H7 (cell line): Measurements from ENCODE around the gene SPSB1. TPM values are rescaled to one million over a fixed set of nuclear protein-coding genes. Genes with fewer than 3 reads are reported as not detected.
"Not testable (repeated sequence)": the region's sequence is repeated elsewhere in the genome, so short reads cannot be mapped to it uniquely, and the experiment has no call there.

Experiments
- DNase-seq: peaks from one replicate; pipeline ENCODE4 v3.0.0; 2012
- H3K27me3 ChIP-seq: 2 replicates; pipeline ENCODE4 v1.6.0; 2011; ENCODE audit warnings: mild to moderate bottlenecking, low read length; ENCODE audit not compliant: control insufficient read depth, insufficient read depth
- H3K36me3 ChIP-seq: replicated peaks from 2 replicates; pipeline ENCODE4 v1.5.1; 2011; ENCODE audit warnings: low read length; ENCODE audit not compliant: control insufficient read depth, insufficient read depth
- H3K4me3 ChIP-seq: 2 replicates; pipeline ENCODE4 v1.5.1; 2011; ENCODE audit warnings: low read depth, mild to moderate bottlenecking, control low read depth, low read length, moderate library complexity; ENCODE audit not compliant: insufficient read depth
- total RNA-seq: library from RNA; depleted of rRNA; stranded (reverse); fragments of >200 nt; shearing (Covaris generic); gene quantifications from 2 replicates; pipeline ENCODE4 v1.2.3, GENCODE V29; 2014

Gene SPSB1
- total RNA-seq, 1 experiment from 2014 or later = 4.2 TPM

GRCh38 chr1:9373619-9374018 lies 80.9 kb downstream of the SPSB1 start:
- no peak for DNase-seq
- Histone ChIP-seq H3K36me3 (no peaks in the 10 kb centered on the region), H3K4me3 (no peak overlapping the region), H3K27me3 (no peaks in the 10 kb centered on the region)

GRCh38 chr1:9374748-9375341 lies 82.2 kb downstream of the SPSB1 start:
- DNase-seq = no peak
- Histone ChIP-seq H3K27me3 (no peaks in the 10 kb centered on the region), H3K4me3 (no peak overlapping the region), H3K36me3 (no peaks in the 10 kb centered on the region)

- Histone ChIP-seq H3K27me3 (no peaks in the 10 kb centered on the region), H3K36me3 (no peaks in the 10 kb centered on the region), H3K4me3 (no peak overlapping the region)
- DNase-seq = no peak
Measured at GRCh38 chr1:9375912-9376311, 83.2 kb downstream of the SPSB1 start.

GRCh38 chr1:9376430-9376829 lies 83.7 kb downstream of the SPSB1 start:
- Histone ChIP-seq H3K4me3 (no peak overlapping the region), H3K27me3 (no peaks in the 10 kb centered on the region), H3K36me3 (no peaks in the 10 kb centered on the region)
- no peak for DNase-seq

GRCh38 chr1:9376886-9377333 lies 84.2 kb downstream of the SPSB1 start:
- H3K4me3 ChIP-seq = no peak overlapping the region
- no peaks in the 10 kb centered on the region for H3K36me3 ChIP-seq
- H3K27me3 ChIP-seq = no peaks in the 10 kb centered on the region
- DNase-seq = no peak

GRCh38 chr1:9378801-9379200 lies 86.1 kb downstream of the SPSB1 start:
- Histone ChIP-seq H3K4me3 (no peak overlapping the region), H3K27me3 (no peaks in the 10 kb centered on the region), H3K36me3 (no peaks in the 10 kb centered on the region)
- no peak for DNase-seq

- Histone ChIP-seq H3K4me3 (no peak overlapping the region), H3K27me3 (no peaks in the 10 kb centered on the region), H3K36me3 (no peaks in the 10 kb centered on the region)
- DNase-seq = no peak
Measured at GRCh38 chr1:9380711-9381110, 88.0 kb downstream of the SPSB1 start.

GRCh38 chr1:9382643-9383491 lies 90.2 kb downstream of the SPSB1 start:
- DNase-seq = peak; percentile 70
- Histone ChIP-seq H3K27me3 (no peaks in the 10 kb centered on the region; the same call in 1 of the 2 replicates), H3K4me3 (no peak overlapping the region), H3K36me3 (no peaks in the 10 kb centered on the region)

- no peak overlapping the region for H3K4me3 ChIP-seq
- H3K36me3 ChIP-seq = no peaks in the 10 kb centered on the region
- H3K27me3 ChIP-seq = no peaks in the 10 kb centered on the region; the same call in 1 of the 2 replicates
- no peak for DNase-seq
Measured at GRCh38 chr1:9384128-9384527, 91.4 kb downstream of the SPSB1 start.

GRCh38 chr1:9384751-9385245 lies 92.1 kb downstream of the SPSB1 start:
- no peaks in the 10 kb centered on the region; the same call in 1 of the 2 replicates for H3K27me3 ChIP-seq
- H3K36me3 ChIP-seq = no peaks in the 10 kb centered on the region
- H3K4me3 ChIP-seq = no peak overlapping the region
- DNase-seq = no peak

- DNase-seq, H3K36me3 ChIP-seq, H3K4me3 ChIP-seq, H3K27me3 ChIP-seq: not testable (repeated sequence)
Measured at GRCh38 chr1:9385392-9385791, 92.7 kb downstream of the SPSB1 start.

- H3K27me3 ChIP-seq = no peaks in the 10 kb centered on the region; the same call in 1 of the 2 replicates
Measured at GRCh38 chr1:9385801-9386573, 93.3 kb downstream of the SPSB1 start.

GRCh38 chr1:9388335-9389180 lies 95.9 kb downstream of the SPSB1 start:
- DNase-seq = no peak
- no peaks in the 10 kb centered on the region for H3K36me3 ChIP-seq
- no peak overlapping the region for H3K4me3 ChIP-seq
- no peaks in the 10 kb centered on the region; the same call in 1 of the 2 replicates for H3K27me3 ChIP-seq

More at GRCh38 chr1:9385801-9386573, 93.3 kb downstream of the SPSB1 start:
- Histone ChIP-seq H3K36me3 (no peaks in the 10 kb centered on the region), H3K4me3 (no peak overlapping the region)
- DNase-seq = no peak

- Histone ChIP-seq H3K4me3 (no peak overlapping the region), H3K36me3 (no peaks in the 10 kb centered on the region), H3K27me3 (no peaks in the 10 kb centered on the region; the same call in 1 of the 2 replicates)
- DNase-seq = no peak
Measured at GRCh38 chr1:9389968-9390367, 97.3 kb downstream of the SPSB1 start.
